Lower leg skin (tissue), 3 donors: ENCODE results near the gene TMEM181.

Experiments used
- POLR2A ChIP-seq, 2 donors: fragments of 450-650 bp; IDR thresholded peaks; one replicate each; pipeline ENCODE4 v1.6.1; 2016 to 2017; ENCODE audit warnings: antibody characterized with exemption in 2 of 2, mild to moderate bottlenecking in 1 of 2, moderate library complexity in 1 of 2
- TF ChIP-seq, protein P1 (sequence below), 3 donors: fragments of 450-650 bp; IDR thresholded peaks; one replicate each; pipeline ENCODE4 v1.5.1; 2016; ENCODE audit warnings: antibody characterized with exemption in 3 of 3, mild to moderate bottlenecking in 3 of 3, moderate library complexity in 2 of 3

DNA sequence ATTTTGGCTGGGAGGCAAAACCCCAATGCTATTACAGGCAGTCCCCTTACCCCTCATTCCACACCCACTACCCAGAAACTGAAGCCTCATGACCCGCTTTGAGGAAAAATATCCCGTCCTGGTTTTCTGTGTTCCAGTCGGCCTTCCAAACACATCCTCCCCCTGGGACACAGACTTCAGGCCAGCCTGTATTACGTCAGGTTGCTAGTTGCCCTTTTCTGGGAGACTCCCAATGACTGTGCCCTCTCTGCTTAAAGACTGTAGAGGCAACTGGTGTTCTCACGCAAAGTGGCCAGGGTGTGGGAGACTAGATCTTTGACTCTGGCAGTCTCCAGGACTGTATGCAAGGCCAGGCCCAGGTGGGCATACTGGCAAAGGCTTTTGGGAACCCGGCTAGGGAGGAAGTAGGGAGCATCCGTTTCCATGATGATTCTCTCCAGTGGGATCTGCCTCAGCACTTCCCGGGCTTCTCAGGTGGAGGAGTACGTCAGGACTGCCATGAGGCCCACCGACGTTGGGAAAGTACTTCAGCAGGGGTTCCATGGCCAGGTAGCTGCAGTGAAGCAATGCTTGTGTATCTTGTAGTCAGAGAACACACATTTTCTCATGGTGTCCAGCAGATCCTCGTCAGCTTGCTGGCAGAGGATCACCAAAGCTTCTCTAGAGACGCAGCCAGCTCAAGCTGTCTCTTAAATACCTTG, 49.7 kb downstream of the TMEM181 start:
- TF ChIP-seq POLR2A (IDR thresholded peaks at IDR 0.05) = no peak
- TF ChIP-seq, protein P1, sequence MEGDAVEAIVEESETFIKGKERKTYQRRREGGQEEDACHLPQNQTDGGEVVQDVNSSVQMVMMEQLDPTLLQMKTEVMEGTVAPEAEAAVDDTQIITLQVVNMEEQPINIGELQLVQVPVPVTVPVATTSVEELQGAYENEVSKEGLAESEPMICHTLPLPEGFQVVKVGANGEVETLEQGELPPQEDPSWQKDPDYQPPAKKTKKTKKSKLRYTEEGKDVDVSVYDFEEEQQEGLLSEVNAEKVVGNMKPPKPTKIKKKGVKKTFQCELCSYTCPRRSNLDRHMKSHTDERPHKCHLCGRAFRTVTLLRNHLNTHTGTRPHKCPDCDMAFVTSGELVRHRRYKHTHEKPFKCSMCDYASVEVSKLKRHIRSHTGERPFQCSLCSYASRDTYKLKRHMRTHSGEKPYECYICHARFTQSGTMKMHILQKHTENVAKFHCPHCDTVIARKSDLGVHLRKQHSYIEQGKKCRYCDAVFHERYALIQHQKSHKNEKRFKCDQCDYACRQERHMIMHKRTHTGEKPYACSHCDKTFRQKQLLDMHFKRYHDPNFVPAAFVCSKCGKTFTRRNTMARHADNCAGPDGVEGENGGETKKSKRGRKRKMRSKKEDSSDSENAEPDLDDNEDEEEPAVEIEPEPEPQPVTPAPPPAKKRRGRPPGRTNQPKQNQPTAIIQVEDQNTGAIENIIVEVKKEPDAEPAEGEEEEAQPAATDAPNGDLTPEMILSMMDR (IDR thresholded peaks at IDR 0.05) = no peak
